Measurements from ENCODE around the gene COL5A1.

DNA sequence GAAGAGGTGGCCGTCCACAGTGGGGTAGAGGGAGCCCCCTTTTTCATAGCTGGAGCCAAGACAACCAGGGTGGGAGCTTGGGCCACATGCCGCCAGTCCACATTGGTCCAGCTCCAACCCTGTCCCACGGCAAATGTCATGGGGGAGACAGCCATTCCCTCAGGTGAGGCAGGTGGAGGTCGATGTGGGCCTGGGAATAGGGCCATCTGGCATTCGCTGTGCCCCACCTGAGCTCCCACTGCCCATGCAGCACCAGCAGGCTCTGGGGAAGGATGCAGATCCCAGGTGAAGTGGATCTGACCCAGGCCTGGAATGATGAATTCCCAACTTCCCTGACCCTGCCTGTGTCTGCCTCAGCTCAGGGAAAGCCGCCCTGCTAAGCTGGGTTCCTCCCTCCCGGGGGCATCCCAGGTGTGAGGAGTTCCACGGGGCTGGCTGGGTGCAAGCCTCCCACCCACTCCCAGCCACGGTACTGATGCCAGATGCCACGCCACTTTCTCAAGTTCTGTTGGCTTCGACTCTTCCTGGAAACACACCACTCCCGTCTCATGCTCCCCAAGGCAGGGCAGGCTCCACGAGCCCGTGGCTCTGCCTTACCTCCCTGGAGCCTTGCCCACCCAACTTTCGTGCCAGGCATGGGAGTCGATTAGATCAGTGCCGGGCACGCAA, 213.8 kb downstream of the COL5A1 start:
- TF ChIP-seq, protein P1, sequence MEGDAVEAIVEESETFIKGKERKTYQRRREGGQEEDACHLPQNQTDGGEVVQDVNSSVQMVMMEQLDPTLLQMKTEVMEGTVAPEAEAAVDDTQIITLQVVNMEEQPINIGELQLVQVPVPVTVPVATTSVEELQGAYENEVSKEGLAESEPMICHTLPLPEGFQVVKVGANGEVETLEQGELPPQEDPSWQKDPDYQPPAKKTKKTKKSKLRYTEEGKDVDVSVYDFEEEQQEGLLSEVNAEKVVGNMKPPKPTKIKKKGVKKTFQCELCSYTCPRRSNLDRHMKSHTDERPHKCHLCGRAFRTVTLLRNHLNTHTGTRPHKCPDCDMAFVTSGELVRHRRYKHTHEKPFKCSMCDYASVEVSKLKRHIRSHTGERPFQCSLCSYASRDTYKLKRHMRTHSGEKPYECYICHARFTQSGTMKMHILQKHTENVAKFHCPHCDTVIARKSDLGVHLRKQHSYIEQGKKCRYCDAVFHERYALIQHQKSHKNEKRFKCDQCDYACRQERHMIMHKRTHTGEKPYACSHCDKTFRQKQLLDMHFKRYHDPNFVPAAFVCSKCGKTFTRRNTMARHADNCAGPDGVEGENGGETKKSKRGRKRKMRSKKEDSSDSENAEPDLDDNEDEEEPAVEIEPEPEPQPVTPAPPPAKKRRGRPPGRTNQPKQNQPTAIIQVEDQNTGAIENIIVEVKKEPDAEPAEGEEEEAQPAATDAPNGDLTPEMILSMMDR (IDR thresholded peaks at IDR 0.05) = no peak
- TF ChIP-seq EZH2 (IDR thresholded peaks at IDR 0.05) (no peak), EZH2phosphoT487 (IDR thresholded peaks at IDR 0.05) (no peak)
